Activated gamma-delta T cell treated with Interleukin-2 at 50 U/mL for 16 hours (primary cell): ENCODE data around the gene FKBP8.
A peak's percentile ranks its signal among the peaks of the same experiment; 100 is the strongest.

Experiments
- DNase-seq: peaks from one replicate; pipeline ENCODE4 v3.0.0-alpha.2; 2020

FKBP8 gene

DNA sequence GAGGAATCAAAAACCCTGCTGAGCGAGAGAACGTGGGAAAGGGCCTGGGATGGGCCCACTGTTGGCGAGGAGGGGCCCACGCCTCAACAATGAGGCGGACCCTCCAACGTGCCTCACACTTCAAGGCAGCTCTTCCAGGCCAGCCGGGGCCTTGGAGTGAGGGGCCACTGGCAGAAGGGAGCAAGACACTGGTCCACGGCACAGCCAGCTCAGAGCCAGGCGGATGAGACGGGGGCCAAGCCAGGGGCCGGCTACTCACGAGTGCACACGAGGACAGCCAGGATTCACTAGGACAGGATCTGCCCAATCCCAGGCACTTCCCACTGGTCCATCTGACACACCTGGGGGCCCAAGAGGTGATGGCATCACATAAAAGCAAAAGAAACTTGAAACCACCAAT lies 42.0 kb downstream of the FKBP8 start:
- DNase-seq: no peak

DNA sequence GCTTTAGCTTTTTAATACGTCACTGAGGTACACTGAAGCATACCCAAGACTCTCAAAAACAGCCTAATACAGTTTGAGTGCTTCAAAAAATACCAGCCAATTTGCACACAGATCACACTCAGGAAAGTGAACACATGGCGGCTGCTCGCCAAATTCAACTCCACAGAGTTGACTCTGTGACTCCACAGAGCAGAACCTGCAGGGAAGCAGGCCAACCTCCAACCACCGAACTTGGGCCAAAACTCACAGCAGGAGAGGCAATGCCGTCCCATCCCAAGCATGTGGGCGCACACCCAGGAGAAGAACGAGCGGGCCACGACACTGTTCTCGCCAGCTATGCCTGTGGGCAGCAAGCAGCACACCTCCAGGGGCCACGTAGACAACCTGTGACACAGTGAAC lies 42.6 kb downstream of the FKBP8 start:
- no peak for DNase-seq

DNA sequence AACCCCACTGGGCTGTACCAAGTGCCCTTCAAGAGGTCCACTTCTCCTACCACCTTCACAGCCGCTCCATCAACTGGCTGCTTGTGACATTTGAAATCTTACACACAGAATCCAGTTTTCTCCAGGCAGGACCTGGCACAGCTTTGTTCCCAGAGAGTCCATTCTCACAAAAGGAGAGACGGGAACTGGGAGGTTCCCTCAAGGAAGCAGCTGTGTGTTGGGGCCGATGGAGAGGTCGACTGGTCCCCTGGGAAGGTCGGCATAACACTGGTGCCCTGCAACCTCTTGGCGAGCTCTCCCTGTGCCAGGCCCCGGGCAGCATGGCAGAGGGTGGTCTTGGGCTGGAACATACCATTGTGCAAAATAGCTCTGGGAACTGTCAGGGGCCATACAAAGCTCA lies 43.0 kb downstream of the FKBP8 start:
- no peak for DNase-seq

DNA sequence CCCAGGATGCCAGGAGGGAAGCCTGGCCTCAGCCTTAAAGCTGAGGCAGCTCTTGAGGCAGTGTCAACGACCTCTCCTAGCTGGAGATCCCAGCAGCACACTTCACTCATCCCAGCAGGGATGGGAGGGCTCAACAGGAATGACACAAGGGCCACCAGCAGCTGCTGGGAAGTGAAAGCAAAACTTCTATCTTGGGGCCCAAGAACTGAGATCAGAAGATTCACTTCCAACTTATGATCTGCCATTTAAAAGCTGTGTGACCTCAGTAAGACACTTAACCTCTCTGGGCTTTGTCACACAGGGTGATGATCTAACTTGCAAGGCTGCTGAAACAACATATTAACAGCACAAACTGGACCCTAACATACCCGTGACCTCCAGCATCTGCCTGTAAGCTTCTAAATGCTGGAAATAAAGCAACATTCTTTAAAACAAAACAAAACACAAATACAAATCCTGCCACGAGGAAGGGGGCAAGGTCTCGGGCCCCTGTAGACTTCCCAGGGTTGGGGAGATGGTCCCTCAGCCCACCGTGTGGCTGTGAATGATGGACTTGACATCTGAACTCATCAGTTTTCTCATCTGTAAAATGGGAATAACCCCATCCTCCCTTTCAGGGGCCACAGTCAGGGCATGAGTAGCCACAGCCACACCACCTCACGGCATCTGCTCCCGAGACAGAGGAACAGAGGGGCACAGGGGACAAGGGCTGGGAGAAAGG lies 44.2 kb downstream of the FKBP8 start:
- DNase-seq: no peak

DNA sequence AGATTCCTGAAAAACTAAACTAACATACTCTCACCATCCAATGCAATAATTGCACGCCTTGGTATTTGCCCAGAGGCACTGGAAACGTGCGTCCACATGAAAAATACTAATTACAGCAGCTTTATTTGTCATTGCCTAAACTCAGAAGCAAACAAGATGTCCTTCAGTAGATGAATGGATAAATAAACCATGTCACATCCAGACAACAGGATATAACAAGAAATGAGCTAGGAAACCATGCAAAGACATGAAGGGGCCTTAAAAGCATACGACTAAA lies 46.5 kb downstream of the FKBP8 start:
- no peak for DNase-seq

DNA sequence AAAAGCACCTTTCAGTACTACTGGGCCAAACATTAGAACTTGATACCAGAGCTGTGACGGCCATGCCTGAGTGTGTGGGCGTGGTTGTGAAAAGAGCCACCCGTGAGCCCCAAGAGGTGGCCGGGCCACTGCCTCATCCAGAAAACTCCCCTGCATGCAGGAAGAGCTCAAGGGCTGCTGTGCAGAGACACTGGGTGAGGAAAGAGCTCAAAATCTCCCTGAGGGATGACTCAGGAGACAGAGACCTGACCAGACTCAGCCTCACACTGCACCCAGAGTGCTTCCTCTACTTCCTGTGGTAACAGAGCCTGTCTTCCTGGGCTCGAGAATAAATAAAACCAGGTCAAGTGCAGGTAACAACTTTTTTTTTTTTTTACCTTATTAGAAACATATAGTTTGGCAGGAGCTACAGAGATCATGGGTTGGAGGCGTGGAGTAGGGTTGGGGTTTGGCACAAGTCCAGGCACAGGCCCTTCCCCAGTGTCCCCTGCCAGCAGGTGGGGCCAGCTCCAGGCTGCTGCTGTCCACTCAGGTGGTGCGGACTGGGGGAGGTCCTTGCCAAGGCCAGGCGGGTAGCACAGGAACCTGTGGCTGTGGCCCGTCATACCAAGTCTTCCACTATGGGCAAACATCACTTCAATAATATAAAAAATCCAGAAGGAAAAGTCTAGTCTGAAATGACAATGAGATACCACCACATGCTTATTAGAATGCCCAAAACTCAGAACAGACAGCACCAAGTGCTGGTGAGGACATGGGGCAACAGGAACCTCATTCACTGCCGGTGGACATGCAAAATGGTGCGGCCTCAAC lies 47.0 kb downstream of the FKBP8 start:
- peak; percentile 66 for DNase-seq

DNA sequence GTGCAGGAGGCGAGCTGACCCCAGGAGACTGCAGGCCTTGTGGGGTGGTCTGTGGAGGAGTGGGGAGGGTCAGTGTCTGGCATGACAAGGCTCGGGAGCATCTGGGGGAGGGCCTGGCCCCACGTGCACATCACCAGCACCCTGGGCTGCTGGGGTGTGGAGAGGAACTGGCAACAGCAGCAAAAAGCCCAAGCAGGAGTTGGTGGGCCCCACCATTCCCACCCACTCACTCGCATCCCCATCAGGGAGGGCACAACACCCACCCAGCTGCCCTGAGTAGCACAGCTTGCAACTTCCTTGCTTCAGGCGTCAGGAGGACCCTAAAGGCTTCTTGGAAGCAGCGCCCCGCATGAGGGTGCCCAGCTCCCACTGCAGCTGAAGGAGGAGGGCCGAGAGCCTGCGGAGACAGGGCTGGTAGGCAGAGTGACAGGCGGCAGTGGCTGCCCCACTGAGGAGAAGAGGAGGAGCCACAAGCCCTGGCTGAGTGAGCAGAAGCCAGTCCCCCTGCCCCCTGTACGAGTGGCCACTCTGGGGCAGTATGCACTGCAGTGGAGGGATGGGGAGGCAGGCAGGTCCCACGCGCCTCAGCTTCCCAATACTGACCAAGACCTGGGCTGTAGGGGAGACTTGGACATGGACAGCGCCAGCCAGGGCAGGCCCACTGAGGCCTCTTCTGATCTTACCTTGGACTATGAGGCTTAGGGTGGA lies 48.0 kb downstream of the FKBP8 start:
- peak; percentile 20 for DNase-seq

DNA sequence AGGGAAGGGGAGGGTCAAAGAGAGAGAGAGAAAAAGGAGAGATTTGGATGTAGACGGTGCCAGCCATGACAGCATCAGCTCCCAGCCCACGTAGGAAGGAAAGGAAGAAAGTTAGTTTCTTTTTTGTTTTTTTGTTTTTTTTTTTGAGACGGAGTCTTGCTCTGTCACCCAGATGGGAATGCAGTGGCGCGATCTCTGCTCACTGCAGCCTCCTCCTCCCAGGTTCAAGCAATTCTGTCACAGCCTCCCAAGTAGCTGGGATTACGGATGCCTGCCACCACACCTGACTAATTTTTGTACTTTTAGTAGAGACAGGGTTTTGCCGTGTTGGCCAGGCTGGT lies 49.1 kb downstream of the FKBP8 start:
- no peak for DNase-seq

DNA sequence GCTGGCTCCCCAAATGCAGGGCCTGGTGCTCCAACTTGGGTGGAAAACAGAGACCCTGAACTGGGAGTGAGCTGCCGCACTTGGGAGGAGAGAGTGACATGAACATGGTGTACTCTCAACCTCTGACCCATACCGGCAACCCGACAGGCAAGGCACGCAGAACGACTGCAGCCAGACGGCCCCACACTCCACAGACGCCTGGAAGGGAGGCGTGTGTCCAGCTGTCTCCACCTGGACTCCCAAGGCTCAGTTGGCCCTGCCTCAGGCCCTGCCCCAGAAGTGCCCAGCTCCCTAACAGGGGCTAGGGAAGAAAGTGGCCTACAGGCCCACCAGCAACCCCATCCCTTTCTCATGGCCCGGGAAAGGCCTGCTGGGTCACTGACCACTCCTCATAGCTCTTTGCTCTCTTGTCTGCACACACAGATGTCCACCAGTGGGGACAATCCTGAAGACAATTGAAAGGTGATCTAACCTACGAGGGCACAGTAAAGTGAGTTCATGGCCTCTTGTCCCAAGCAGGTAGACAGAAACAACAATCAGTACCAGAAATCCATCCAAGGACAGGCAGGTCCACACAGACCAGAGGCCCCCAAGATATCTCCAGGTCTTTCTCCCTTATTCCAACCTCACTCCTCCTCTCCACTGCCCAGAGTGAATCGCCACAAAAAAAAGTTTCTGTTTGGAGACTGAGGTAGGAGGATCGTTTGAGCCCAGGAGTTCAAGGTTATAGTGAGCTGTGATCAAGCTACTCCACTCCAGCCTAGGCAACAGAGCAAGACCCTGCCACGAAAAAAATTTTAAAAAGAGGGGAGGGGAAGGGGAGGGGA lies 49.7 kb downstream of the FKBP8 start:
- DNase-seq: no peak

DNA sequence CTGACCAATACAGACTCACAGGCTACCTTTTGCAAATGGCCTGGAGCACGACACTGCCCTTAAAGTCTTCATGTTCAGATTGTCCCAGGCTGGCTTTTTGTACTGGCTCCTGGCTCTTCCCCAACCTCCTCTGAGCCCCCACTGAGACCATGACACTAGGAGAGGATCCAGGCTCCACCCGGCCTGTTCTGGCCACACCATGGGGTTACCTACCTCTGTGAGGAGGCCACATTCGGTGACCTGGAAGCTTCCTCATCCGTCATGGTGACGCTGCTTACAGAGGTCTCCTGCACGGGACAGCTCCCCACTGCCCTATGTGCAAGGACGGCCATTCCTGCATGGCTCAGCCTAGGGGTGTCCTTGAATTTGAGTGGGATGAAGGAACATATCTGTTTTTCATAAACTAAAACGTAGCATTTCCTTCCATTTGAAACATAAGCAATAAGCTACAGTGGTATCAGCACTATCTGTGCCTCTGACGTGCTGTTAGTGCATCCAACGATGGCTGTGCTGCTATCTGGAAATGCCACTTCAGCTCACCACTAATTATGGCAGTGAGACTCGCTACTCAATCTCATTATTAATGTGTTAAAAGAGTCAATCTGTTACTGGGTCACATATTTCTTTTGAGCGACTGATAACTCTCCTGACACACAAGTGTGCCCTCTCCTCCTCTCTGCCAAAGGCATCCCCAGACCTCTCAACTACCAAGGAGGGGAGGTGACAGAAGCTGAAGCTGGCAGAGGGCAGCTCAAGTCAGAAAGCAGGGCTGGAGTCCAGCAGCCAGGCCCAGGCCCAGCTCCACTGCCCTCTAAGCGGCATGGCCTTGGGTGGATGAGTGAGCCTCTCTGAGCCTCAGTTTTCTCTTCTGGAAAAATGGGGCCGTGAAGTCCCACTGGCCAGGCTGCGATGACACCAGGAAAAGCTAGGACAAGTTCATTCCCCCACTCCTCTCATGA lies 51.1 kb downstream of the FKBP8 start:
- no peak for DNase-seq

DNA sequence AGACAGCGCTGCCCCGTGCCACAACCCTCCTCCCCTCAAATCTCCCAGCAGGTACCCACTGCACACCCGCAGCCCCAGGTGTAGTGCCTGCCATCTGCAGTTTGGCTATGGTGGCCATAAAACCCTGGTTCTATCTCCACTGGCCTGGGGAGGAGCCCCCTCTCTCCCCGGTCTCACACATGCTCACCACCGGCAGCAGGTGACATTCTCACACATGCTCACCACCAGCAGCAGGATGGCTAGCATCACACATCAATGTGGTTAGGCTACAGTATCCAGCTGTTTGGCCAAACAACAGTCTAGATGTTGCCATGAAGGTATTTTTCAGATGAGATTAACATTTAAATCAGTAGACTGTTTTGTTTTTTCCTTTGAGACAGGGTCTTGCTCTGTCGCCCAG lies 52.6 kb downstream of the FKBP8 start:
- DNase-seq: no peak

DNA sequence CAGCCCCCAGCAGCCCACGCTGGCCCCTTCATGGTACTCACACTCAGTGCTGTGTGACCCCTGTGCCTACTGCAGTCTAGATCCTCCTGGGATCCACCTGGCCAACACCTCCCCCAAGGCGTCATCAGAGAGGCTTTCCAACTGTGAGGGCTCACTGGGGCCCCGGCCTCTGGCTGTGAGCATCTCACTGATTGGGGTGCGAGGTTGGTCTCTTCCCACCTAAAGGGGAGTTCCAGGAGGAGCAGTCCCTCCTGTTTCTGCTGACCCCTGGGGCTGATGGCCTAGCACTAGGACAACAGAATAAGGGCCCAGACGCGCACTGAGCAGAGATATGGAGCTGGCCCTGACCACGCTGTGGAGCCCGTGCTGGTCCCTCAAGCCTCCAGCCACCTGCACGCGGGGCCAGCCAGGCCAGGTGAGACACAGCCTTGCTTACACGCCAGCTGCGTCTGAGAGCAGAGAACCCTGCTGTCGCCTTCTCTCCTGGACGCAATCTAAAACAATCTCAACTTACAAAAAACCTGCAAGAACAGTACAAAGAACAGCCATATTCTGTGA lies 53.7 kb downstream of the FKBP8 start:
- DNase-seq: no peak

DNA sequence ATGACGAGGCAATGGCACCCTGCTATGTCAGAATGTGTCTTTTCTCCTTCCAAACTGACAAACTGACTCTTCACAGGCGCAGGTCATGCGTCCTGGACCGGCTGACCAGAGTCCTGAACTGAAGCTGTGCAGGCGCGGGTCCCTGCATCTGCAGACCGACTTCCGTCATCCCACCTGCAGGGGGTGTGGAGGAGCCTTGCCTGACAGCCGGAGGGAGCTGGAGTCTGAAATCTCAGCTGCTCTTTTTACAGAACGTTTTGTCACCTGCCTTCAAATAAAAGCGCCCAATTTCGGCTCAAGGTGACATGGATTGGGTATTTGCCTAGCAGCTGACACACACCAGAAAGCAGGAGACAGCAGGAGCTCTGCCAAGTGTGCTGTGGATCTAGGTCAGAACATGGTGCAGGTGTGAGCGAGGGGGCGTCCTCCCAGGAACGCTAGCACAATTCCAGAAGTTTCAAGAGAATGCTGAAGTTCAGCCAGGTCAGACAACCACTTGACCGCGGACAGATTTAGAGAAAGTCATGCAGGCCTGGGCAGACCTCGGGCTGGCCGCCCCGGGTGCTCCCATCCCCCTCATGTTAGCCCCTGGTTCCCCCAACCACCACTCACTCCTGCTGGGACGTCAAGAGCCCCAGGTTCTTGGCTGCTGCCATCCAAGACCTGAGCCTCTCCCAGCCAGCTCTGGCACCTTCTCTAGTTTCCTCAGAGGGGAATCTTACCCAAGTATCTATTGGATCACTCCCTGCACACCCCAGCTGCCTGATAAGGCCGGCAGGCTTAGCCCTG lies 54.3 kb downstream of the FKBP8 start:
- no peak for DNase-seq

DNA sequence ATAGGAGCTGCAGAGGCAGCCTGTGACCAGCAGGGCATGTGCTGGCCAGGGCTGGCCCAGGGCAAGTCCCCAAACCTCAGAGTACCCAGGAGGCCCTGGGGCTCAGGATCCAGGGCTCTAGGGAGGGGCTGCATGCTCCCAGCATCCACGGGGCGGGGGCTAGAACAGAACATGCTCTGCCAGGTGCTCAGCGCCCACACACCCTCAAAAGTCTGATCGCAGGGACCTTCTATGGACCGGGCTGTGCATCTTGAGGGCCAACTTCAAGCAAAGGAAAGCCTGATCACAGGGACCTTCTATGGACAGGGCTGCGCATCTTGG lies 55.0 kb downstream of the FKBP8 start:
- no peak for DNase-seq

DNA sequence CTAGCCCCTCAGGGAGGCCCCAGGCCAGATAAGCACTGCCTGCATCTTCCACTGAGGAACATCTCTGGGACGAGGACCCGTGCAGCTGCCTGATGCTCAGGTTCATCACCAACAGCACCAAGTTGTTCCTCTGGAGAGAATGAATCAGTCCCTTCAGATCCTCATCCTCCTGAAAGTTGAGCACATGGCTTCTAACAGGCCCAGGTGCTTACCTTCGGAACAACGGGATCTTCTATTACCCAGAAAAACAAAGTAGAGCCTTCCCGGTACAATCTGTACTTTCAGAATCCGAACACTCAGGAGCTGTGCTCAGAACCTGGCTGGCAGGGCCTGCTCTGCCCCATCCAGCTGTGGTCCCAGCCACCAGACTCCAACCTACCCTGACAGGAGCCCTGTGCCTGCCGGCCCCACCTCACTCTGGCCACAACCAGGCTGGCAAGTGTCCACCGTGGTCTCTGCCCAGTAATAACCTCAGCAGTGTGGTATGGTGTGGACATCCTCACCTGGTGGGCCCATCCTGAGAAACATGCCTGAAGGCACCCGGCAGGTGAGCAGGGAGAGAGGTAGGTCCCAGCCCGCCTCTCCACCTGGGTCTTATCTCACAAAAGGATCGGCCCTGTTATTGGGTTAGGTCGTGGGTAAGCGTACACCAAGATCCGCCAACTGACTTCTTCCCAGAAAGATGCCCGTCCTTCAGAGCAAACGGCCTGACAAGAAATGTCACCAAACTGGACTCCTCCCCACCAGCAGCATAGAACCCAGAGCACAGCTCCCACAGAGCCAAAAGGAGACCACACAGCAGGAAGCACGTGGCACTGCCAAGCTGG lies 55.6 kb downstream of the FKBP8 start:
- no peak for DNase-seq

DNA sequence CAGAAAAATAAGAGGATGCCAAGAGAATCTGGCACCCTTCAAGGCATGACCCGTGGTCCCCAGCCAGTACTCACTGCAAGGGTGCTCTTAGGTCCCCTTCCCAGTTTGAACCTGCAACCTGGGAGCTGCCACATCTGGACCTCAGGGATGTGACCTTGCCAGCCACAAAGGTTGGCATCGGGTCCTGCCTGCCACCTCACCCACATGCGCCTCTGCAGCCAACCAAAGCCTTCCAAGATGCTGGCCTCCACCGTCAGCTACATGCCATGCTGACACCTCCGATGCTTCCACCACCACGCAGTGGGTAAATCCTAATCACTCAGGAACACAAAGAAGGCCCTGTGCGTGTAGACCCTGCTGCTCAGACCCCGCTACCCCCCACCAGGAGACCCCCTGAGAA lies 56.6 kb downstream of the FKBP8 start:
- DNase-seq: no peak

DNA sequence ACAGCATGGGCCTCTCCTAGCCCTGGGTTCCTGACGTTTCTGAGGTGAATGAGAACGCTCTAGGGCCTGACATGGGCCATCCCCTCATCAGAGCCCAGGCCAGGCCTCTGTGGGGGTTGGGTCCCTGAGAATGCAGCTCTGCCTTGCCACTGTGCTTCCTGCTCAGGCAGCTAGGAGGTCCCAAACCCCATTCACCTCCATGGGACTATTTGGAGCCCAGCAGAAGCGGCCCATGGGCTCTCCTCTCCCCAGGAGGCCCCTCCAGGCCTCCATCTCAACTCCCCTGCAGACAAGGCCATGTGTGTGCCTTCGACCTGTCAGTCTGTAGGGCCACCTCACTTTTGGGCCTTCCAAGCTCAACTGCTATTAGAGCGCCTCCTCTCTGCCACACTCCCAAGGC lies 58.4 kb downstream of the FKBP8 start:
- DNase-seq: no peak

DNA sequence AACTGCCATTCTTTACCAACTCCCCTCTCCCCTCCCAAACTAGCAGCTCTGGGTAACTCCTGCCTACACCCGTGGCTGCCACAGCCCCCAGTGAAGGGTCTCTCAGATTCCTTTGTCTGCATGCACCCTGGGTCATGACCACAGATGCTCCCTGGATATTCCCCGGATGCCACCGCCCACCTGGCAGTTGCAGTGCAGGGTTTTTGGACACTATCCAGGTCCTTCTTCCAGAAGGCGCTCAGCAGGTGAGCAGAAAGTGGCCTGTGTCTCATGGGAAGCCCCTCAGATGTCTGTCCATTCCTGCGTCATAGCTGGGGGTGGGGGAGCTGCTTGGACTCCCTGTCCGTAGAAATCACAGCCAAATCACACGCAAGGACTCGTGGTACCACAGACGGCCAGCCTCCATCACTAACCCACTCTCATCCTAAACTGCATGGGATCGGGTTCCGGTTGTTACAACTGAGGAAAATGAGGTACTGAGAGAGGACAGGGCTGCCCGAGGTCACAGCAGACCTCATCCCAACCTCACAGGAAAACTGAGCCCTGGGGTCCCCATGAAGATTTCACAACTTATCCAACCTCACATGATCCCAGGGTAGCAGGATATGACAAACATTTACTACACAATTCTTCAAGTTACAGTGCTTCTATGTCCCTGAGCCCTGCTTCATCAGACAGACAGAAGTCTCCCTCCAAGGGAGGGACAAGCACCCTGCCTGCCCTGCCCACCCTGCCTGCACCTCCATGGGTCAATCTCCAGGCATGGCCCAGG lies 60.1 kb downstream of the FKBP8 start:
- DNase-seq: no peak
